Endothelial cell of umbilical vein (primary cell): ENCODE data around the gene FZD8.

Experiments
- EZH2 ChIP-seq: IDR thresholded peaks from 2 replicates; pipeline ENCODE4 v1.6.1; 2012; ENCODE audit warnings: borderline replicate concordance, low read depth, mild to moderate bottlenecking, moderate library complexity, low read length, inconsistent platforms; ENCODE audit not compliant: severe bottlenecking
- TF ChIP-seq, protein P1 (sequence below), 2 donors: IDR thresholded peaks; 1 replicate in 1 of 2; 2 replicates in 1 of 2; pipeline ENCODE4 v1.5.1; 2011; ENCODE audit warnings: low read length in 2 of 2, mild to moderate bottlenecking in 2 of 2, moderate library complexity in 2 of 2, control low read depth in 1 of 2, inconsistent platforms in 1 of 2, low read depth in 1 of 2; ENCODE audit not compliant: insufficient read depth in 1 of 2; ENCODE audit errors: extremely low read depth in 1 of 2
- TF ChIP-seq, protein P2 (sequence below): IDR thresholded peaks from 2 replicates; pipeline ENCODE4 v1.6.1; 2011; ENCODE audit not compliant: insufficient read depth, insufficient read length

DNA sequence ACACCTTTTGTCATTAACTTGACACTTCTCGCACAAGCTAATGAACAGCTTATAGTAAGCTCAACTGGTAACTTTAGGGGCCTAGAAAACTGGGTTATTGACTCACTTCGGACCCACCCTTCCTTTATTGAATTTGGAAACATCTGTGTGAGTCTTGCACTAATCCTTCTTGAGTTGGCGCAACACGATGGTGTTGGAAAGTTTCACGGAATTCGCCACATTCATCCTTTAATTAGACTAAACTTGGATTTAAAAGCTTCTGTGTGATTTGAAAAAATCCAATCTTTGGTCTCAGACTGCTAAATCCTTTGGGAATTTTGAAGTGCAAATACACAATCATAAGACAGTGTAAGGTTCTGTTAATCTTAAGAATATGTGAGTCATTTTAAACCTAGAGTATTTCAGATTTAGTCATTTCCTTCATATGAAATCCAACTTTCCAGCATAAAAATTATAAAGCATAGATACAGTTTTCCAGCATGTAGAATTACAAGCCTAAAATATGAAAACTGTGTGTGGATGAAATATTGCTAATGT lies 15.1 kb downstream of the FZD8 start:
- TF ChIP-seq, protein P1, sequence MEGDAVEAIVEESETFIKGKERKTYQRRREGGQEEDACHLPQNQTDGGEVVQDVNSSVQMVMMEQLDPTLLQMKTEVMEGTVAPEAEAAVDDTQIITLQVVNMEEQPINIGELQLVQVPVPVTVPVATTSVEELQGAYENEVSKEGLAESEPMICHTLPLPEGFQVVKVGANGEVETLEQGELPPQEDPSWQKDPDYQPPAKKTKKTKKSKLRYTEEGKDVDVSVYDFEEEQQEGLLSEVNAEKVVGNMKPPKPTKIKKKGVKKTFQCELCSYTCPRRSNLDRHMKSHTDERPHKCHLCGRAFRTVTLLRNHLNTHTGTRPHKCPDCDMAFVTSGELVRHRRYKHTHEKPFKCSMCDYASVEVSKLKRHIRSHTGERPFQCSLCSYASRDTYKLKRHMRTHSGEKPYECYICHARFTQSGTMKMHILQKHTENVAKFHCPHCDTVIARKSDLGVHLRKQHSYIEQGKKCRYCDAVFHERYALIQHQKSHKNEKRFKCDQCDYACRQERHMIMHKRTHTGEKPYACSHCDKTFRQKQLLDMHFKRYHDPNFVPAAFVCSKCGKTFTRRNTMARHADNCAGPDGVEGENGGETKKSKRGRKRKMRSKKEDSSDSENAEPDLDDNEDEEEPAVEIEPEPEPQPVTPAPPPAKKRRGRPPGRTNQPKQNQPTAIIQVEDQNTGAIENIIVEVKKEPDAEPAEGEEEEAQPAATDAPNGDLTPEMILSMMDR (IDR thresholded peaks at IDR 0.05; ENCODE audit: extremely low read depth in 1 of 2, insufficient read depth in 1 of 2, low read depth in 1 of 2, low read length in 2 of 2), result no peak
- TF ChIP-seq, protein P2, sequence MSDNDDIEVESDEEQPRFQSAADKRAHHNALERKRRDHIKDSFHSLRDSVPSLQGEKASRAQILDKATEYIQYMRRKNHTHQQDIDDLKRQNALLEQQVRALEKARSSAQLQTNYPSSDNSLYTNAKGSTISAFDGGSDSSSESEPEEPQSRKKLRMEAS, result no peak
- TF ChIP-seq EZH2, result no peak
